Measurements from ENCODE around the gene TECTA. TPM values are rescaled to one million over a fixed set of nuclear protein-coding genes. Genes with fewer than 3 reads are reported as not detected.

The TECTA gene
- total and polyA plus RNA-seq, 8 donors, result 0.06 to 1.4 (median 0.25) TPM; not detected in 3

GRCh38 chr11:121151207-121151688, 50.2 kb downstream of the TECTA start:
- 70 to 97% (median 94%) methylated on average over 4 of the region's 4 CpGs for WGBS, 5 donors
- Histone ChIP-seq H3K9me3 (no peaks in the 10 kb centered on the region), H3K4me3 (no peak overlapping the region), H3K4me1 (no peaks in the 10 kb centered on the region), H3K27me3 (no peaks in the 10 kb centered on the region), H3K36me3 (no peaks in the 10 kb centered on the region), H3K27ac (no peak overlapping the region)
- TF ChIP-seq EP300 (IDR thresholded peaks at IDR 0.05), result no peak
- no peak for TF ChIP-seq POLR2AphosphoS5 (IDR thresholded peaks at IDR 0.05)
- TF ChIP-seq POLR2A (IDR thresholded peaks at IDR 0.05), result no peak
- DNase-seq, result no peak
- intact Hi-C loops (cut with DNase I; ENCODE audit: low total_unique reads), result no loop called here

- Histone ChIP-seq H3K9me3 (no peaks in the 10 kb centered on the region), H3K4me1 (no peaks in the 10 kb centered on the region), H3K36me3 (no peaks in the 10 kb centered on the region), H3K4me3 (no peak overlapping the region), H3K27ac (no peak overlapping the region), H3K27me3 (no peaks in the 10 kb centered on the region)
- intact Hi-C loops (cut with DNase I; ENCODE audit: low total_unique reads), result no loop called here
- WGBS, 5 donors, result 90 to 96% (median 94%) methylated on average over 19 of the region's 19 CpGs
- TF ChIP-seq POLR2AphosphoS5 (IDR thresholded peaks at IDR 0.05) (no peak), POLR2A (IDR thresholded peaks at IDR 0.05) (no peak), CTCF (IDR thresholded peaks at IDR 0.05) (no peak), EP300 (IDR thresholded peaks at IDR 0.05) (no peak)
- DNase-seq, result no peak
Observed at GRCh38 chr11:121152764-121153163, 51.7 kb downstream of the TECTA start.

- no peak overlapping the region for H3K4me3 ChIP-seq
- no peaks in the 10 kb centered on the region for H3K4me1 ChIP-seq
- TF ChIP-seq CTCF (IDR thresholded peaks at IDR 0.05) (no peak), POLR2AphosphoS5 (IDR thresholded peaks at IDR 0.05) (no peak), EP300 (IDR thresholded peaks at IDR 0.05) (no peak), POLR2A (IDR thresholded peaks at IDR 0.05) (no peak)
- intact Hi-C loops (cut with DNase I; ENCODE audit: low total_unique reads), result no loop called here
- no peaks in the 10 kb centered on the region for H3K9me3 ChIP-seq
- 69 to 86% (median 75%) methylated on average over 8 of the region's 8 CpGs for WGBS, 5 donors
- H3K36me3 ChIP-seq, result no peaks in the 10 kb centered on the region
- H3K27ac ChIP-seq, result no peak overlapping the region
- H3K27me3 ChIP-seq, result no peaks in the 10 kb centered on the region
- no peak for DNase-seq
Observed at GRCh38 chr11:121153472-121153871, 52.4 kb downstream of the TECTA start.

GRCh38 chr11:121154486-121155314, 53.7 kb downstream of the TECTA start:
- Histone ChIP-seq H3K4me1 (no peaks in the 10 kb centered on the region), H3K4me3 (no peak overlapping the region), H3K27me3 (no peaks in the 10 kb centered on the region), H3K9me3 (no peaks in the 10 kb centered on the region), H3K36me3 (no peaks in the 10 kb centered on the region), H3K27ac (no peak overlapping the region)
- 74 to 80% (median 80%) methylated on average over 13 of the region's 13 CpGs for WGBS, 5 donors
- no peak for TF ChIP-seq CTCF (IDR thresholded peaks at IDR 0.05)
- no peak for TF ChIP-seq EP300 (IDR thresholded peaks at IDR 0.05)
- no peak for TF ChIP-seq POLR2A (IDR thresholded peaks at IDR 0.05)
- no peak for TF ChIP-seq POLR2AphosphoS5 (IDR thresholded peaks at IDR 0.05)
- intact Hi-C loops (cut with DNase I; ENCODE audit: low total_unique reads), result no loop called here
- DNase-seq, result no peak

GRCh38 chr11:121157756-121158155, 56.7 kb downstream of the TECTA start:
- H3K9me3 ChIP-seq, result no peaks in the 10 kb centered on the region
- no peak overlapping the region for H3K4me3 ChIP-seq
- no peak for DNase-seq
- intact Hi-C loops (cut with DNase I; ENCODE audit: low total_unique reads), result no loop called here
- TF ChIP-seq POLR2AphosphoS5 (IDR thresholded peaks at IDR 0.05) (no peak), POLR2A (IDR thresholded peaks at IDR 0.05) (no peak), EP300 (IDR thresholded peaks at IDR 0.05) (no peak), CTCF (IDR thresholded peaks at IDR 0.05) (no peak)
- no peaks in the 10 kb centered on the region for H3K4me1 ChIP-seq
- WGBS, 5 donors, result 77 to 88% (median 82%) methylated on average over 36 of the region's 36 CpGs
- H3K36me3 ChIP-seq, result no peaks in the 10 kb centered on the region
- H3K27me3 ChIP-seq, result no peaks in the 10 kb centered on the region
- no peak overlapping the region for H3K27ac ChIP-seq
